Neural cell (in vitro differentiated cells): ENCODE measurements around the gene BTBD9. TPM values are rescaled to one million over a fixed set of nuclear protein-coding genes. Genes with fewer than 3 reads are reported as not detected.

Experiments used
- H2AFZ ChIP-seq: fragments of 200-600, 300-800 bp; sonication (generic), shearing (Covaris generic); 2 replicates; pipeline ENCODE4 v1.6.0; 2014; ENCODE audit warnings: low read depth, mild to moderate bottlenecking, antibody characterized with exemption, low read length, moderate library complexity
- H3F3A ChIP-seq: fragments of 200-600 bp; shearing (Covaris generic); 2 replicates; pipeline ENCODE4 v1.6.1; 2016; ENCODE audit warnings: mild to moderate bottlenecking, moderate library complexity, mixed read lengths, antibody characterized with exemption, low read length; ENCODE audit not compliant: insufficient read depth, poor library complexity, severe bottlenecking
- H3K27ac ChIP-seq: fragments of 200-600, 300-800 bp; sonication (generic), shearing (Covaris generic); 2 replicates; pipeline ENCODE4 v1.5.1; 2014; ENCODE audit warnings: mild to moderate bottlenecking, low read length, moderate library complexity
- H3K27me3 ChIP-seq: fragments of 300-800, 200-600 bp; sonication (generic), shearing (Covaris generic); 2 replicates; pipeline ENCODE4 v1.6.0; 2014; ENCODE audit warnings: mild to moderate bottlenecking, low read depth, low read length, moderate library complexity; ENCODE audit not compliant: insufficient read depth
- H3K36me3 ChIP-seq: fragments of 300-800, 200-600 bp; sonication (generic), shearing (Covaris generic); 2 replicates; pipeline ENCODE4 v1.5.1; 2014; ENCODE audit warnings: mild to moderate bottlenecking, antibody characterized with exemption, low read length, moderate library complexity; ENCODE audit not compliant: insufficient read depth
- H3K4me2 ChIP-seq: fragments of 300-800, 200-600 bp; sonication (generic), shearing (Covaris generic); 2 replicates; pipeline ENCODE4 v1.6.0; 2014; ENCODE audit warnings: mild to moderate bottlenecking, low read length
- H3K4me3 ChIP-seq: fragments of 300-800, 200-600 bp; sonication (generic), shearing (Covaris generic); 2 replicates; pipeline ENCODE4 v1.5.1; 2014; ENCODE audit warnings: mild to moderate bottlenecking, low read length, moderate library complexity
- H3K79me2 ChIP-seq: fragments of 200-600 bp; shearing (Covaris generic); replicated peaks from 2 replicates; pipeline ENCODE4 v1.6.0; 2014; ENCODE audit warnings: mild to moderate bottlenecking, low read length, moderate library complexity; ENCODE audit not compliant: insufficient read depth
- H3K9ac ChIP-seq: fragments of 300-800, 200-600 bp; sonication (generic), shearing (Covaris generic); 2 replicates; pipeline ENCODE4 v1.6.1; 2016; ENCODE audit warnings: mild to moderate bottlenecking, low read length, mixed read lengths
- H3K9me2 ChIP-seq: fragments of 200-600 bp; shearing (Covaris generic); 2 replicates; pipeline ENCODE4 v1.6.1; 2016; ENCODE audit warnings: mild to moderate bottlenecking, low read length, mixed read lengths; ENCODE audit not compliant: insufficient read depth
- H3K9me3 ChIP-seq: fragments of 200-600, 300-800 bp; sonication (generic), shearing (Covaris generic); 2 replicates; pipeline ENCODE4 v1.6.1; 2016; ENCODE audit warnings: mild to moderate bottlenecking, mixed run types, low read length, moderate library complexity, mixed read lengths
- H4K20me1 ChIP-seq: fragments of 200-600 bp; shearing (Covaris generic); 2 replicates; pipeline ENCODE4 v1.6.1; 2016; ENCODE audit warnings: mild to moderate bottlenecking, mixed run types; ENCODE audit not compliant: insufficient read depth
- CTCF ChIP-seq: fragments of 450-650 bp; IDR thresholded peaks from 2 replicates; pipeline ENCODE4 v1.5.1; 2014; ENCODE audit warnings: antibody characterized with exemption, mild to moderate bottlenecking, moderate library complexity; ENCODE audit not compliant: poor library complexity, severe bottlenecking
- EP300 ChIP-seq: fragments of 450-650 bp; conservative IDR thresholded peaks from 2 replicates; pipeline ENCODE4 v1.6.1; 2014; ENCODE audit warnings: antibody characterized with exemption, mild to moderate bottlenecking, moderate library complexity; ENCODE audit not compliant: poor library complexity, severe bottlenecking
- EZH2 ChIP-seq: fragments of 200-600, 300-800 bp; shearing (Covaris generic), sonication (generic); IDR thresholded peaks from 2 replicates; pipeline ENCODE4 v1.6.1; 2014; ENCODE audit warnings: antibody characterized with exemption, low read length, borderline replicate concordance, mild to moderate bottlenecking; ENCODE audit not compliant: insufficient read depth, poor library complexity, severe bottlenecking
- MXI1 ChIP-seq: fragments of 450-650 bp; conservative IDR thresholded peaks from 2 replicates; pipeline ENCODE4 v1.6.1; 2014; ENCODE audit warnings: antibody characterized with exemption, mild to moderate bottlenecking; ENCODE audit not compliant: poor library complexity, severe bottlenecking
- POLR2AphosphoS5 ChIP-seq: IDR thresholded peaks from 2 replicates; pipeline ENCODE4 v1.6.1; 2012
- RAD21 ChIP-seq: fragments of 450-650 bp; conservative IDR thresholded peaks from 2 replicates; pipeline ENCODE4 v1.6.1; 2014; ENCODE audit warnings: antibody characterized with exemption, mild to moderate bottlenecking, moderate library complexity
- REST ChIP-seq: IDR thresholded peaks from 2 replicates; pipeline ENCODE4 v1.6.1; 2012; ENCODE audit warnings: borderline replicate concordance
- SMC3 ChIP-seq: fragments of 450-650 bp; conservative IDR thresholded peaks from 2 replicates; pipeline ENCODE4 v1.6.1; 2014; ENCODE audit warnings: antibody characterized with exemption, mild to moderate bottlenecking, moderate library complexity; ENCODE audit not compliant: poor library complexity
- TAF1 ChIP-seq: IDR thresholded peaks from 2 replicates; pipeline ENCODE4 v1.6.1; 2012; ENCODE audit warnings: low read depth
- polyA plus RNA-seq: library from polyadenylated mRNA; depleted of rRNA; stranded (reverse); fragments of >200 nt; gene quantifications from 2 replicates; pipeline ENCODE4 v1.2.3, GENCODE V29; 2014

The BTBD9 gene
- polyA plus RNA-seq, 1 donor from 2014 or later, result 6.2 TPM

GRCh38 chr6:38248500-38249234 lies 391.1 kb downstream of the BTBD9 start:
- Histone ChIP-seq H3K27ac (no peak overlapping the region), H3K9ac (no peak overlapping the region), H3K27me3 (no peaks in the 10 kb centered on the region), H3K4me2 (no peak overlapping the region), H2AFZ (no peak overlapping the region), H3K9me3 (no peaks in the 10 kb centered on the region), H3K9me2 (no peaks in the 10 kb centered on the region), H3K79me2 (no peaks in the 10 kb centered on the region), H3F3A (no peaks in the 10 kb centered on the region), H3K4me3 (no peak overlapping the region), H3K36me3 (no peaks in the 10 kb centered on the region), H4K20me1 (no peaks in the 10 kb centered on the region)
- no peak for TF ChIP-seq REST
- TF ChIP-seq CTCF, result no peak
- TF ChIP-seq EZH2, result no peak
- no peak for TF ChIP-seq MXI1
- no peak for TF ChIP-seq EP300
- no peak for TF ChIP-seq SMC3
- no peak for TF ChIP-seq POLR2AphosphoS5
- TF ChIP-seq RAD21, result no peak
- no peak for TF ChIP-seq TAF1

GRCh38 chr6:38245295-38245694 lies 394.4 kb downstream of the BTBD9 start:
- no peaks in the 10 kb centered on the region for H3K79me2 ChIP-seq
- H3K4me3 ChIP-seq, result no peak overlapping the region
- H3K9me2 ChIP-seq, result no peaks in the 10 kb centered on the region
- no peak overlapping the region for H3K4me2 ChIP-seq
- no peak overlapping the region for H2AFZ ChIP-seq
- no peaks in the 10 kb centered on the region for H3K36me3 ChIP-seq
- H3F3A ChIP-seq, result no peaks in the 10 kb centered on the region
- TF ChIP-seq POLR2AphosphoS5 (no peak), REST (no peak), EP300 (no peak), CTCF (no peak), MXI1 (no peak), RAD21 (no peak), EZH2 (no peak), SMC3 (no peak), TAF1 (no peak)
- no peaks in the 10 kb centered on the region for H3K27me3 ChIP-seq
- no peaks in the 10 kb centered on the region for H3K9me3 ChIP-seq
- H4K20me1 ChIP-seq, result no peaks in the 10 kb centered on the region
- no peak overlapping the region for H3K27ac ChIP-seq
- no peak overlapping the region for H3K9ac ChIP-seq
